CD4-positive, alpha-beta T cell treated with Interferon alpha-2 for 1 hour (primary cell): ENCODE measurements around the gene SVOP.
"Not testable (repeated sequence)": the region's sequence is repeated elsewhere in the genome, so short reads cannot be mapped to it uniquely, and the experiment has no call there.

Source experiments
- DNase-seq, 2 donors: peaks; one replicate each; pipeline ENCODE4 v3.0.0-alpha.2; 2020 to 2022

Gene SVOP, protein sequence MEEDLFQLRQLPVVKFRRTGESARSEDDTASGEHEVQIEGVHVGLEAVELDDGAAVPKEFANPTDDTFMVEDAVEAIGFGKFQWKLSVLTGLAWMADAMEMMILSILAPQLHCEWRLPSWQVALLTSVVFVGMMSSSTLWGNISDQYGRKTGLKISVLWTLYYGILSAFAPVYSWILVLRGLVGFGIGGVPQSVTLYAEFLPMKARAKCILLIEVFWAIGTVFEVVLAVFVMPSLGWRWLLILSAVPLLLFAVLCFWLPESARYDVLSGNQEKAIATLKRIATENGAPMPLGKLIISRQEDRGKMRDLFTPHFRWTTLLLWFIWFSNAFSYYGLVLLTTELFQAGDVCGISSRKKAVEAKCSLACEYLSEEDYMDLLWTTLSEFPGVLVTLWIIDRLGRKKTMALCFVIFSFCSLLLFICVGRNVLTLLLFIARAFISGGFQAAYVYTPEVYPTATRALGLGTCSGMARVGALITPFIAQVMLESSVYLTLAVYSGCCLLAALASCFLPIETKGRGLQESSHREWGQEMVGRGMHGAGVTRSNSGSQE

DNA sequence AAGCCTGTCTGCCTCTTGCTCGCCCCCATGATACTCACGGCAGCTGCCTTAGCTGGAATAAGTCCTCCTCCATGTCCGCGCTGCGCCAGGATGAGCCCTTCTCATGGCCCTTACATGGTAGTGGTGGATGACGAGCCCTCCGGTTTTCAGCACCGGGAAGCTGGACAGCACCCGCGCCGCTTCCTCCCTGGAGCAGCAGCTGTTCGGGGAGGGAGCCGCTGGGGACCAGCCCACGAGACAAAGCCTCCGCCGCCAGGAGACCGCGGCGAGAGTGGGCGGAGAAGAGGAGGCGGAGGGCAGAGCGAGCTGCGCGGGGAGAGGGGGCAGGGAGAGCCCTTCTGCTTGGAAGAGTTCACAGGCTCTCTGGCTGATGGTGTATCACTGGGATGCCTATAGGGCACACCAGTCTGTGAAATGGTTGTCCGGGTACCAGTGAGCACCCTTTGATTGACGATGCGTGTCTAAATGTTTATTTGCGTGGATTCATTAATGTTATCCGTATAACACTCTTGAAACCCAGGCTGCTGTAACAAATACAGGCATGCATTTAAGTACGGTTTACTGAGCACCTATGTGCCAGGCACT lies at the start of gene SVOP:
SVOP (minus strand) TSS at position 273 of the 585 bp plus-strand sequence; CDS start at position 73, 200 bp downstream.
- peak in 1 of 2 donors; percentile 16 for DNase-seq

DNA sequence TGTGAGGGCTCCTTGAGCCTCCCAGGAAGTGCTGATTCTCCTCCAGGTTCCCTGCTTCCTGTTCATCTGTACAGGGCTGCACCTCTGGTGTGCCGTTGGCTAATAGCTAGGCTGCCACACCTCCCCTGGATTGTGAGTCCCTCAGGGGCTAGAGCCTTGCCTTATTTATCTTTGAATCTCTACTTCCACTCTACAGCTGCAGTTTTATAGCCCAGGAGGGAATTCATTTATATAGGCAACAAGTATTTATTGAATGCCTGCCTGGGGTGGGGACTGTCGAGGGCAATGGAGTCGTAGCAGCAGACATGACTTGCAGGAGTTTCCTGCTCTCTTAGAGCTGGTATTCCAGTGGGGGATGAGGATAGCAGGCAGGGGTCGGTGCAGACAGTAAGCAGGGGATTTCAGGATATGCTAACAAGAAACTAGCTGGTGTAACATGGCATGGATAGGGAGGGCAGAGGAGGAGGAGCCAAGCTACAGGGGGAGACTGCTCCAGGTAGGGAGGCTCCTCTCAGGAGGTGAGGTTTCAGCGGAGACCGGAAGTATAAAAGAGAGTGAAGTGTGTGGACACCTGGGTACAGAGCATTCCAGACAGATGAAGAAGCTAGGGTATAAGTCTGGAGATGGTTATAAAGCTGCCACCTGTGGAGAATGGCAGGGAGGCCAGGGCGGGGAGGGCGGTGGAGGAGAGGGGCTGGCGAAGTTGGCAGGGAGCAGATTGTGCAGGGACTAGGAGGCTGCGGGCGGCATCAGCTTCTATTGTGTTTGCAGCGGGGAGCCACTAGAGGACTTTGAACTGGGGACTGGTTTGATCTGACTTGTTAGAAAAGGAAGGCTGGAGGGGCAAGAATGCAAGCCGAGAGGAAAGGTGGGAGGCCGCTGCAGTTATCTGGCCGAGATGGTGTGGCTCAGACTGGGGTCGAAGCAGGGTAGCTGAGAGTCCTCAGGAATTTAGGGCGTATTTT lies 48.7 kb upstream of the SVOP start:
- no peak for DNase-seq

GRCh38 chr12:109065853-109066193 lies 45.0 kb upstream of the SVOP start:
- no peak for DNase-seq

DNA sequence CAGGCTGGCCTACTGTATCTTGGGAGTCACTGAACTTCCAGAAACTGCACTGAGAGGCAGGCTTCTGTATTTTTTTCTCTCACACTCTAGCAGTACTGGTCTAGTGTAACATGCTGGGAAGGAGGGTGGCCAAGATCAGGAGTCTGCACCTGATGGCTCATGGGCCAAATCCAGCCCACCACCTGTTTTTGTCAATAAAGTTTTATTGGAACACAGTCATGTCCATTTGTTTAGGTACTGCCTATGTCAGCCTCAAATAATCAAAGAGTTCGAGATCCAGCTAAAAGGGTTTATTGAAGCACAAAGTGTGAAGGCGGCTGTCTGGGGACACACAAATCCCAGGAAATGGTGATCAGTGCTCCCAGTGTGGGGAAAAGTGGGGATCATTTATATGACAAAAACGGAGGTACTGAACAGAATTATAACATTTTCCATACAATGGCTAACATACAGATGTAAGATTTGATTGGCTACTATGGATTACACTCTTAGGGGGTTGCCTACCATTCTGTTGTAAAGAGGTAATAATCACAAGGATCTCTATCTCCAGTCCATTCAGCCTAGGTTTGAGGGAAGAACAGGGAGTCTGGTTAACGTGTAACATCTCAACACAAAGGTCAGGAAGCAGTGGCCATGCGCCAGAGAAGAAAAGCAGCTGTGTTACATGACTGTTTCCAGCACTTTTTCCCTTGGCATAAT lies 44.4 kb upstream of the SVOP start:
- DNase-seq = no peak

DNA sequence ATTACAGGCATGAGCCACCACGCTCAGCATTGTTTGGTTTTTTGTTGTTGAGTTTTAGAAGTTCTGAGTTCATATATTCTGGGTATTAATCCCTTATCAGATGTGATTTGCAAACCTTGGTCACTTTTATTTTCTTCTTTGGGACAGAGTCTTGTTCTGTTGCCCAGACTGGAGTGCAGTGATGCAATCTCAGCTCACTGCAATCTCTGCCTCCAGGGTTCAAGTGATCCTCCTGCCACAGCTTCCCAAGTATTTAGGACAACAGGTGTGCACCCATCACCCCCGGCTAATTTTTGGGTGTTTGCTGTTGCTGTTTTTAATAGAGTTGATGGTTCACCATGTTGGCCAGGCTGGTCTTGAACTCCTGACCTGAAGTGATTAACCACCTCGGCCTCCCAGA lies 43.3 kb upstream of the SVOP start:
- no peak for DNase-seq

DNA sequence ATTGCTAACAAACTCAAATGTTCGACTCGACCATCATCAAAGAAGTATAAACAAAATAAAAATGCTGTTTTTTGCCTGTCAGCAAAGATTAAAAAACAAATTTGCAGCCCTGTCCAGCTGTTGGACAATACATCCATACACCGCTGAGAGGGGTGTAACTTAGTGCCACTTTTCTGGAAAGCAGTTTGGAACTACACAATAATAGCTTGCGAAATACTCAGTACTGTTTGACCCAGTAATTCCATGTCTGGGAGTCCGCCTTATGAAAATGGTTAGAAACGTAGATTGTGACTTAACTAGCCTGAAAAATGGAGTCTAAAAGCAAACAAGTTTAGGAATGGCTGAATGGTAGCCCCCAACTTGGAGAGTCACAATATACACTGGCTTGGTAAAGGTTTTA lies 37.9 kb upstream of the SVOP start:
- no peak for DNase-seq

GRCh38 chr12:109057376-109057775 lies 36.5 kb upstream of the SVOP start:
- DNase-seq = no peak

DNA sequence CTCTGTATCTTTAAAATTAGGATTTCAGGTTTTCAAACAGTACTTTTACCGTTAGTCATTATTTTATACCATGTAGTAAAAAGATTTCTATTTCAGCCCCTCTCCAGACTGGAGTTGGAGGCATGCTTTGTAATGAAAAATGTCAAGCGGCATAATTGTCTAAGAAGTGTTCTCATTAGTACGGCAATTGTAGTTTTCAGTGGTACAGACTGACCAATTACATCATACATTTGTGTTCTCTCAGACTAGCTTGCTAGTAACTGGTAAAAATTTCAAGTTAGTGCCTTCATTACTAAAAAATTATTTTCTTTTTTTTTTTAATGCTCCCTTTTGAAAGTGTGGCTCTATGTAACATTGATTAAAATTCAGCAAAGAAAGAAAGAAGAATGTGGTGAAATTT lies 36.0 kb upstream of the SVOP start:
- DNase-seq = no peak

DNA sequence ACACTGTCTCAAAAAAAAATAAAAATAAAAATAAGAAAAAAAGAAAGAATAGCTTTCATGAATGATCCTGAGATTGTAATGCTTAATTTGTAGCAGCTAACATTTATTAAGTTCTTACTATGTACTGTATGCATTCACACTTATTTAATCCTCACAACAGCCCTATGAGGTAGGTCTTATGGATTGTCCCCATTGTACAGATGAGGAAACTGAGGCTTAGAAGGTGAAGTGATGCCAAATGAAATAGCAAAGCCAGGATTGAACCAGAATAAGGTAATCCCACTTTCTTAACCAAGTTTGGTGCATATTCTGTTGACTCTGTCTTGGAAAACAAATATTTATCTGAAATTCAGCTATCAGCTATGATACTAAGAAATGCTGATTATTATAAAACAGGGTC lies 33.7 kb upstream of the SVOP start:
- no peak for DNase-seq

- not testable (repeated sequence) for DNase-seq
These were observed 33.3 kb upstream of the SVOP start for GRCh38 chr12:109054124-109054513.

DNA sequence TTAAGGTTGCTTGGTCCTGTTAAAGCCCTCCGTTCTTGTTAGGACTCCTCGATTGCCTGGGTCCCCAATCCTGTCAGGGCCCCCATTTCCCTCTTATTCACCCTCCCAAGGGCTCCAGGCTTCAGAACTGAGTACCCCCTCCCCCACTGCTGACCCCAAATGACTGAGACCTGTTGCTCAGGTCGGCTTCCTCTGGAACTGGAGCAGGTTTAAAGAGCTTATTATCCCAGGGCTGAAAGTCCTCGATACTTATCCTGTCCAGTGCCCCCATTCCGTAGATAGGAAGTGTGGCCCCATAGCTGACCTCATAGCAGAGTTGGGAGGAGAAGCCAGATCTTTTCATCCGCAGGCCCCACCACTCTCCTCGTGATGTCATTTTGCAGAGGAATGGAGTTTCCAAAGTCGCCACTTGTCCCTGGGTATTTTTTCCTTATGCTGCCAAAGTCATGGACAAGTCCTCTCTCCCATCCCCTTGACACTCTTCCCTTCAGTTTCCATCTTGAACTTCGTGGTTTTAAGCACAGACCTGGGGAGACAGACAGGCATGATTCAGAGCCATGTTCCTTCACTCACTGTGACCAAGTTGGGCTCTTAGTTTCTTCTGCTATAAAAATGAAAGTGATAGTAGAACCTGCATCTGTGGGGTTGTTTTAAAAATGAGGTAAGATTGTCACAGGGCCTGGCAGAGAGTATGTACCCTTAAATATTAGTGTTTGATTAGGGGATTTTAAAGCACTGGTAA lies 32.7 kb upstream of the SVOP start:
- DNase-seq = peak; percentile 18 to 79

DNA sequence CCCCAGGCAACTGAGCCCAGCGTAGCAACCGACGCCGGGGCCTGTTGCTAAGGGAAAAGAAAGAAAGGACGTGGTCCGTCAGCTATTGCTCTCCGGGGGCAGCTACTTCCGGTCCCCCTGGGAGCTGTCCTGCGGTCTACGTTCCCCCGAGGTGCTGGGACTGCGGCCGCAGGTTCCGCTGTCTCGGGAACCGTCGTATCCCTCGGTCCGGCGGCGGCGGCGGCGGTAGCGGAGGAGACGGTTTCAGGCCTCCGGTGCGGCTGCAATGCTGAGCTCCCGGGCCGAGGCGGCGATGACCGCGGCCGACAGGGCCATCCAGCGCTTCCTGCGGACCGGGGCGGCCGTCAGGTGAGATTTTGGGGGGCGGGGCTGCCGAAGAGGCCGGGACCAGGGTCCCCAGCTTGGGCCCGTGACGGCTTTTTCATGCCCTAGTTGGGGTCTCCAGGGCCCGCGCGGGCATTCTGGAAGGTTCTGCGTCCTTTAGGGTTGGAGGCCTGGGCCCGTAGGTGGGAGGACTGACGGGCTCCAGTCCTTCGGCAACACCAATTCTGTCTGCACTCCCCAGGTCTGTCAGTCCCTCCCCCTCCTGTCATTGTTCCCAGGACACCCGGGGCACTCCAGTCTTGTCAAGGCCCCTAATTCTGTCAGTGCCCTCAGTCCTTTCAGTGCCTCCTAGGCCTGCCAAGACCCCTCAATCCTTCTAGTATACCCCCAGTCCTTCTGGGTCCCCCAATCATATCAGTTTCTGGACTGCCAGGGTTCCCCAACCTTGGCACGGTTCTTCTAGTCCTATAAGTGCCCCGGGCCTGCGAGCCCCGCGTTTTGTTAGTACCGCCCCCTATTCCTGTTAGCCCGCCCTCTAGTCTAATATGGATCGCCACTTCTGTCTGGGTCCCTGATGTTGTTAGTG lies 31.8 kb upstream of the SVOP start, which contains the start of gene USP30:
USP30 (plus strand) TSS at position 163 of the 910 bp plus-strand sequence; CDS start at position 266, 103 bp downstream.
- peak; percentile 83 to 89 for DNase-seq

DNA sequence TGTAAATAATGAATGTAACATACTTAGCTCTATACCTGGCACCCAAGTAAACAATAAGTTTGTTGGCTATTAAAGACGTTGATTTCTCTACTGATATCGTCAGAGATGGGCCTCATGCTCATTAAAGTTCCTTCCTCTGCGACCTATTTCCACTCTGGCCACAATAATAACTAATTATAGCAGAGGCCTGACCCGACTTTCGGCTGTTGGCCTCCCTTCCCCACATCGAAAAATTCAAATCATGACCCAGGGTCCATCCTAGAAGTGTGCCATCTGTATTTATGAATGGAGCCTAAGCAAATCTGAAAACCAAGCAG lies 31.2 kb upstream of the SVOP start:
- DNase-seq = no peak

- not testable (repeated sequence) for DNase-seq
These were observed 28.9 kb upstream of the SVOP start for GRCh38 chr12:109049794-109050193.

- not testable (repeated sequence) for DNase-seq
These were observed 27.8 kb upstream of the SVOP start for GRCh38 chr12:109048706-109049105.

DNA sequence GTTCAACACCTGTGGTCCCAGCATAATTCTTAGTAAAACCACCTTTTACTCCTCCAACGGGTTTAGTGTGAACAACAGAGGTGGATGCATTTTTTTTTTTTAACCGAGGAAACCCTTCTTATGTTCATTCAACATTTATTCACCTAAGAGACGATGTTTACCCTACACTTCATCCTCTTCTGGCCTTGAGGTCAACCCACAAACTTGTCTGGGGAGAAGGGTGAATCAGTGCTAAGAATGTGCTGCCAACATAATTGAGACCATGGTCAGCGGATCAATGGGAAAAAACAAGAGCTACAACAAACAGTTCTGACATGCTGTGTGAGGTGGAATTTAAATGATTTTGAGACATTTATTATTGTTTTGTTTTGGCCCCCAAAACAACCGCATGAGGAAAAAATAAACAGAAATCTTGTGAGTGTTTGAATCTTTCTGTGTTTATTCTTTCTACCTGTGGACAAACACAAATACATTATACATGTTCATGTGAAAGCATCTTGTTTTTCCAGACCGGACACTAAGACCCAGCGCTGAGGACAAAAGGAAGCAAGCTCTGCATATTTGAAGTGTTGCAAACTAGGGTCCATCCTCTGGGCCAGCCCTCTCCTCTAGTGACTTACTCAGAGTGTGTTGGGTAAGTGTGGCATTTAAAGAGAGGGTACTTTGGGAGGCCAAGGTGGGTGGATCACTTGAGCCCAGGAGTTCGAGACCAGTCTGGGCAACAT lies 26.4 kb upstream of the SVOP start:
- DNase-seq = no peak

DNA sequence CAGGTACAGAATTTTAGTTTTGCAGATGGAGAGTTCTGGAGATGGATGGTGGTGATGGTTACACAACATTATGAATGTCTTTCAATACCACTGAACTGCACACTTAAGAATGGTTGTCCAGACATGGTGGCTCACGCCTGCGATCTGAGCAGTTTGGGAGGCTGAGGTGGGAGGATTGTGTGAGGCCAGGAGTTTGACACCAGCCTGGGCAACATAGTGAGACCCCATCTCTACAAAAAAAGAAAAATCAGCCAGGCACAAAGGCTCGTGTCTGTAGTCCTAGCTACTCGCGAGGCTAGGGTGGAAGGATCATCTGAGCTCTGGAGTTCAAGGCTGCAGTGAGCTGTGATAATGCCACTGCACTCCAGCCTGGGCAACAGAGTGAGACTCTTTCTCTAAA lies 23.4 kb upstream of the SVOP start:
- no peak for DNase-seq

- DNase-seq = no peak
These were observed 16.1 kb upstream of the SVOP start for GRCh38 chr12:109036975-109037374.

DNA sequence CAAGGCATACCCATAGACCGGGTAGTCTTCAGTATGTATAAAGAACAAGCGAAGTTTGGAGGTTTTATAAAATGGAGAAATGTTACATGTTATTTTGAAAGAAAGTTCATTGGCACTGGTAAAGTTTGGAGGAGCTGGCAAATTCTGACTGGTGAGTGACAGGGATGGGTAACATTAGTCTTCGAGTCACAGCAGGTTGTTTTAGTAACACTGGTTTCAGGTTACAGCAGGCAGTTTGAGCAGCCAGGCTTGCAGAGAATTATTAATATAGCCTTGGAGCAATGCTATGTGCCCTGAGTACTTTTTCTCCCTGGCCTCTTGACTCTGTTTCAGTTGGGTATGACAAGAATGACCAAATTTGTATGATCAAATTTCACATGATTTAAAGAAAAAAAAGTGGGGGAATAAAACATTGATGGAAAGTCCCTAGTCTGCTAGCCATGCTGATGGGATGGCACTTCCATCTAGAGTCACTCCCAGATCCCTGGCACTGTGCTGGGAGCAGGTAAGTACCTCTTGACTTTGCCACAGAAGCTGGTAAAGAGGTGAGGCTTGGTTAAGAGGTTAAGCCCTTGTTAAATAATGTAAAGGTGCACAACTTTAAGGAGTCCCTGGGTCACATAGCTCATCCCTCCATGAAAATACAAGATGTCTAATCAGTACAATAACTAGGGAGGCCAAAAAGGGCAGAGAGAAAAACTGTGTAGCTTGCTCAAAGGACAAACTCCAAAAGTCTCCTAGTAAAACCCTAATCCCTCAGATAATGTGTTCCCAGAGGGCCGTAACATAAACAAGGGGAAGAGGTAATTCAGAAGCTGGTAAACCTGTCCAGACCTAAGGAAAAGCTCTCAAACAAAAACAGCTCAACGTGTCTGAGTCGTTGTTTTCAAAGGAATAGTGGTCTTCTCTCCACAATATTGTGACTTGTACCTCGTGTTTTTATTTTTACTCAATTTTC lies 12.7 kb upstream of the SVOP start:
- DNase-seq = no peak
